Body of pancreas (tissue), 4 donors: Measurements from ENCODE around the gene COL18A1.

Source experiments
- CTCF ChIP-seq, 7 experiments: fragments of 450-650 bp in 4 of 7; fragments of 200-600 bp in 3 of 7; sonication (generic) in 3 of 7; IDR thresholded peaks; one replicate each; pipeline ENCODE4 v1.5.1; 2016 to 2019; ENCODE audit warnings: antibody characterized with exemption in 7 of 7
- POLR2A ChIP-seq, 3 donors: fragments of 450-650 bp; IDR thresholded peaks; one replicate each; pipeline ENCODE4 v1.6.1; 2016; ENCODE audit warnings: antibody characterized with exemption in 3 of 3, mild to moderate bottlenecking in 2 of 3

- no peak for TF ChIP-seq CTCF (IDR thresholded peaks at IDR 0.05)
- no peak for TF ChIP-seq POLR2A (IDR thresholded peaks at IDR 0.05)
These were observed 90.1 kb downstream of the COL18A1 start for GRCh38 chr21:45494851-45495680.
